IMR-90 (cell line): Measurements from ENCODE around the gene NARF. TPM values are rescaled to one million over a fixed set of nuclear protein-coding genes. Genes with fewer than 3 reads are reported as not detected.

Source experiments
- ATAC-seq: fragments of 200-7000 bp; cut with Tn5 transposase; 2 replicates; pipeline ENCODE4 v1.9.1; 2020; ENCODE audit warnings: low read depth, mild to moderate bottlenecking, moderate library complexity
- BruUV-seq: library from RNA; stranded (reverse); fragments of 400-500 nt; replicated peaks from 2 replicates; lab custom pipeline; 2021; lab: Mats Ljungman, UMichigan
- CTCF ChIA-PET: fragments of 300-600 bp; formaldehyde crosslinking; extraction: SDS; loops from one replicate; lab custom pipeline; 2021; ENCODE audit warnings: antibody characterized with exemption; lab: Yijun Ruan, JAX
- POLR2A ChIA-PET: fragments of 300-600 bp; sonication (Branson Sonifier 250); formaldehyde crosslinking; loops from one replicate; lab custom pipeline; 2022; ENCODE audit warnings: antibody characterized with exemption; ENCODE audit not compliant: unreplicated experiment; lab: Charles Lee
- DNase-seq: peaks from one replicate; pipeline ENCODE4 v3.0.0; 2013
- H2AFZ ChIP-seq: replicated peaks from 2 replicates; pipeline ENCODE3; 2013; ENCODE audit warnings: low read length, mild to moderate bottlenecking; ENCODE audit not compliant: poor library complexity
- H2AK5ac ChIP-seq: 2 replicates; pipeline ENCODE4 v1.6.1; 2013; ENCODE audit warnings: low read depth, low read length, inconsistent platforms
- H2AK9ac ChIP-seq: replicated peaks from 2 replicates; pipeline ENCODE3; 2013; ENCODE audit warnings: mild to moderate bottlenecking, low read depth, low read length, moderate library complexity; ENCODE audit not compliant: poor library complexity
- H2BK120ac ChIP-seq: 2 replicates; pipeline ENCODE4 v1.6.1; 2013; ENCODE audit warnings: low read depth, low read length, inconsistent platforms
- H2BK15ac ChIP-seq: 3 replicates; pipeline ENCODE4 v1.6.1; 2013; ENCODE audit warnings: low read depth, low read length, inconsistent platforms
- H2BK20ac ChIP-seq: 2 replicates; pipeline ENCODE4 v1.6.1; 2013; ENCODE audit warnings: low read depth, mild to moderate bottlenecking, inconsistent platforms, low read length, moderate library complexity
- H2BK5ac ChIP-seq: 2 replicates; pipeline ENCODE4 v1.6.1; 2013; ENCODE audit warnings: mild to moderate bottlenecking, low read depth, low read length, inconsistent platforms; ENCODE audit not compliant: poor library complexity, severe bottlenecking
- H3K14ac ChIP-seq: replicated peaks from 2 replicates; pipeline ENCODE4 v1.6.1; 2013; ENCODE audit warnings: low read depth, low read length, inconsistent platforms
- H3K18ac ChIP-seq: 2 replicates; pipeline ENCODE4 v1.6.1; 2013; ENCODE audit warnings: low read depth, low read length, control low read depth
- H3K23ac ChIP-seq: 2 replicates; pipeline ENCODE4 v1.6.1; 2013; ENCODE audit warnings: low read depth, low read length, inconsistent platforms
- H3K27ac ChIP-seq: 2 replicates; pipeline ENCODE4 v1.5.1; 2013; ENCODE audit warnings: mild to moderate bottlenecking, control low read depth, low read length; ENCODE audit not compliant: insufficient read depth
- H3K27me3 ChIP-seq: 2 replicates; pipeline ENCODE4 v1.6.1; 2013; ENCODE audit warnings: low read length; ENCODE audit not compliant: control insufficient read depth, insufficient read depth
- H3K36me3 ChIP-seq: 2 replicates; pipeline ENCODE4 v1.6.1; 2013; ENCODE audit warnings: low read length, mixed read lengths; ENCODE audit not compliant: control insufficient read depth, insufficient read depth
- H3K4ac ChIP-seq: 2 replicates; pipeline ENCODE4 v1.6.1; 2013; ENCODE audit warnings: low read depth, low read length, inconsistent platforms
- H3K4me1 ChIP-seq: 2 replicates; pipeline ENCODE4 v1.6.1; 2013; ENCODE audit warnings: low read length, mixed read lengths; ENCODE audit not compliant: control insufficient read depth, insufficient read depth
- H3K4me2 ChIP-seq: 2 replicates; pipeline ENCODE4 v1.6.1; 2013; ENCODE audit warnings: low read depth, mild to moderate bottlenecking, control low read depth, low read length, moderate library complexity
- H3K4me3 ChIP-seq: 2 replicates; pipeline ENCODE4 v1.5.1; 2013; ENCODE audit warnings: low read depth, mild to moderate bottlenecking, control low read depth, low read length, moderate library complexity; ENCODE audit not compliant: insufficient read depth
- H3K56ac ChIP-seq: 2 replicates; pipeline ENCODE4 v1.6.1; 2013; ENCODE audit warnings: low read length, inconsistent platforms; ENCODE audit not compliant: insufficient read depth; ENCODE audit errors: extremely low read depth
- H3K79me1 ChIP-seq, 2 experiments: 2 replicates each; pipeline ENCODE4 v1.6.1; 2013; ENCODE audit warnings: low read length in 2 of 2, inconsistent platforms in 1 of 2, low read depth in 1 of 2
- H3K9ac ChIP-seq: 2 replicates; pipeline ENCODE4 v1.6.1; 2013; ENCODE audit warnings: low read depth, low read length, control low read depth
- H3K9me1 ChIP-seq: 2 replicates; pipeline ENCODE4 v1.6.1; 2013; ENCODE audit warnings: low read length, inconsistent platforms; ENCODE audit not compliant: insufficient read depth
- H3K9me3 ChIP-seq: 2 replicates; pipeline ENCODE4 v1.6.1; 2013; ENCODE audit warnings: low read length; ENCODE audit not compliant: control insufficient read depth, insufficient read depth
- H4K20me1 ChIP-seq: 2 replicates; pipeline ENCODE4 v1.6.1; 2013; ENCODE audit warnings: low read length, inconsistent platforms; ENCODE audit not compliant: insufficient read depth
- H4K5ac ChIP-seq: 2 replicates; pipeline ENCODE4 v1.6.1; 2013; ENCODE audit warnings: mild to moderate bottlenecking, low read depth, low read length, control low read depth
- H4K8ac ChIP-seq, 2 experiments: 2 replicates each; pipeline ENCODE4 v1.6.1; 2013; ENCODE audit warnings: low read depth in 2 of 2, low read length in 2 of 2, control low read depth in 1 of 2, inconsistent platforms in 1 of 2
- H4K91ac ChIP-seq: 2 replicates; pipeline ENCODE4 v1.6.1; 2013; ENCODE audit warnings: low read depth, low read length, inconsistent platforms; ENCODE audit not compliant: insufficient read depth
- CHD1 ChIP-seq: IDR thresholded peaks from 2 replicates; pipeline ENCODE4 v1.6.1; 2012; ENCODE audit warnings: low read depth, low read length, improper control_type of control experiment
- MAFK ChIP-seq: IDR thresholded peaks from 2 replicates; pipeline ENCODE4 v1.6.1; 2012; ENCODE audit warnings: low read depth, low read length, improper control_type of control experiment
- MAZ ChIP-seq: IDR thresholded peaks from 2 replicates; pipeline ENCODE4 v1.6.1; 2012; ENCODE audit warnings: low read depth, mild to moderate bottlenecking, low read length, improper control_type of control experiment, moderate library complexity, borderline replicate concordance
- NFE2L2 ChIP-seq: fragments of 150-350 bp; IDR thresholded peaks from 2 replicates; pipeline ENCODE4 v1.6.1; 2016; ENCODE audit warnings: low read depth, mild to moderate bottlenecking, low read length
- RAD21 ChIP-seq: IDR thresholded peaks from 2 replicates; pipeline ENCODE4 v1.6.1; 2012; ENCODE audit warnings: low read length, improper control_type of control experiment
- RCOR1 ChIP-seq: IDR thresholded peaks from 2 replicates; pipeline ENCODE4 v1.6.1; 2012; ENCODE audit warnings: mild to moderate bottlenecking, low read length, improper control_type of control experiment; ENCODE audit not compliant: insufficient replicate concordance
- SMC3 ChIP-seq: fragments of 150-350 bp; IDR thresholded peaks from 2 replicates; pipeline ENCODE4 v1.6.1; 2016; ENCODE audit warnings: low read depth, mild to moderate bottlenecking, antibody characterized with exemption, low read length, moderate library complexity
- WGBS, 2 experiments: methylation state at CpG; one replicate each; pipeline versions ENCODE4 v1.1.5 to v1.1.7; 2013; ENCODE audit warnings: missing lambda C conversion rate in 2 of 2; ENCODE audit not compliant: insufficient read length in 1 of 2; ENCODE audit errors: extremely low coverage in 2 of 2; 5-methylcytosine and 5-hydroxymethylcytosine counted together
- dilution Hi-C: fragments of 300-500 bp; cut with HindIII; formaldehyde crosslinking; loops from one replicate; pipeline ENCODE4 v1.14.3; 2018; ENCODE audit warnings: low sequenced_read_pairs; ENCODE audit not compliant: unreplicated experiment
- in situ Hi-C: fragments of 300-500 bp; cut with MboI; formaldehyde crosslinking; loops from 3 replicates; pipeline ENCODE4 v1.14.3; 2019; ENCODE audit warnings: low sequenced_read_pairs, inconsistent platforms, mixed read lengths
- intact Hi-C: fragments of 100-400 bp; cut with micrococcal nuclease; formaldehyde crosslinking; loops from 2 replicates; pipeline ENCODE4 v1.10.0; 2022
- polyA plus RNA-seq, 3 experiments: library from polyadenylated mRNA; depleted of rRNA; stranded (reverse); fragments of >200 nt; gene quantifications; 2 replicates each; pipeline ENCODE4 v1.2.3, GENCODE V29; 2012; ENCODE audit warnings: low replicate concordance in 1 of 3
- total RNA-seq: library from RNA; depleted of rRNA; stranded (reverse); fragments of >200 nt; gene quantifications from 2 replicates; pipeline ENCODE4 v1.2.3, GENCODE V29; 2012

The NARF gene
- total and polyA plus RNA-seq, 2 of the 4 experiments (the other 2 are of a cell fraction): 83.7 to 94.8 TPM

- no peak overlapping the region for H3K23ac ChIP-seq
- no peak overlapping the region for H4K8ac ChIP-seq
- no TSS peak for BruUV-seq
- no peaks in the 10 kb centered on the region for H3K9me3 ChIP-seq
- ChIA-PET CTCF (no interaction called here), POLR2A (no interaction called here)
- H3K79me1 ChIP-seq: no peaks in the 10 kb centered on the region
- H3K56ac ChIP-seq: no peak overlapping the region
- no peak overlapping the region for H4K5ac ChIP-seq
- no peak overlapping the region for H3K14ac ChIP-seq
- H2BK15ac ChIP-seq: no peak overlapping the region
- intact Hi-C loops: no loop called here
- H3K4ac ChIP-seq: no peak overlapping the region
- H2BK5ac ChIP-seq: no peak overlapping the region
- H3K27ac ChIP-seq: no peak overlapping the region
- TF ChIP-seq SMC3 (no peak), RCOR1 (no peak), CHD1 (no peak), MAFK (no peak), MAZ (no peak), RAD21 (no peak), NFE2L2 (no peak)
- no peak overlapping the region for H3K4me2 ChIP-seq
- no peaks in the 10 kb centered on the region for H3K27me3 ChIP-seq
- no peak overlapping the region for H2BK20ac ChIP-seq
- dilution Hi-C loops: no loop called here
- no peaks in the 10 kb centered on the region for H4K20me1 ChIP-seq
- ATAC-seq (no peak), DNase-seq (no peak)
- no peak overlapping the region for H4K91ac ChIP-seq
- no peak overlapping the region for H3K9ac ChIP-seq
- H3K4me1 ChIP-seq: no peaks in the 10 kb centered on the region
- H3K18ac ChIP-seq: no peak overlapping the region
- H3K36me3 ChIP-seq: no peaks in the 10 kb centered on the region
- no peak overlapping the region for H2AK5ac ChIP-seq
- no peak overlapping the region for H2AK9ac ChIP-seq
- no peaks in the 10 kb centered on the region for H3K9me1 ChIP-seq
- no peak overlapping the region for H2BK120ac ChIP-seq
- no peak overlapping the region for H2AFZ ChIP-seq
- H3K4me3 ChIP-seq: no peak overlapping the region
- in situ Hi-C loops: no loop called here
- 79% methylated on average over 2 of the region's 3 CpGs; no CpG with 5 or more reads in 1 of the 2 experiments for WGBS, 2 experiments
Observed at GRCh38 chr17:82428546-82428945, 30.0 kb upstream of the NARF start.
